Endothelial cell of umbilical vein (primary cell): Measurements from ENCODE around the gene ZCCHC14. TPM values are rescaled to one million over a fixed set of nuclear protein-coding genes. Genes with fewer than 3 reads are reported as not detected.
A peak's percentile ranks its signal among the peaks of the same experiment; 100 is the strongest.
"Not testable (repeated sequence)": the region's sequence is repeated elsewhere in the genome, so short reads cannot be mapped to it uniquely, and the experiment has no call there.

ENCODE experiments used
- BruUV-seq: library from RNA; stranded (reverse); fragments of 400-500 nt; replicated peaks from 2 replicates; lab custom pipeline; 2021; lab: Mats Ljungman, UMichigan
- CTCF ChIA-PET: fragments of 300-600, 350-600 bp; sonication (Branson Sonifier 250); formaldehyde crosslinking; loops from one replicate; lab custom pipeline; 2021; ENCODE audit warnings: antibody characterized with exemption, inconsistent platforms; lab: Charles Lee
- POLR2A ChIA-PET: fragments of 300-600, 350-600 bp; sonication (Branson Sonifier 250); formaldehyde crosslinking; loops from one replicate; lab custom pipeline; 2021; ENCODE audit warnings: antibody characterized with exemption, inconsistent platforms; lab: Charles Lee
- DNase-seq: peaks from one replicate; pipeline ENCODE4 v3.0.0-alpha.2; 2011; ENCODE audit warnings: low read depth, low spot score
- FAIRE-seq: peaks from 2 replicates; lab custom pipeline; 2011; peaks lifted over from hg19 to GRCh38; lab: Jason Lieb, UNC
- H2AFZ ChIP-seq: 2 replicates; pipeline ENCODE4 v1.6.0; 2012; ENCODE audit warnings: low read depth, low read length, control low read depth, inconsistent platforms
- H3K27ac ChIP-seq: 2 replicates; pipeline ENCODE4 v1.5.1; 2011; ENCODE audit warnings: low read depth, mild to moderate bottlenecking, control low read depth, low read length, moderate library complexity; ENCODE audit not compliant: insufficient read depth
- H3K27me3 ChIP-seq, 2 experiments: 2 replicates each; pipeline versions ENCODE4 v1.6.0 to v1.6.1; 2011; ENCODE audit warnings: low read length in 2 of 2, mixed read lengths in 1 of 2; ENCODE audit not compliant: control insufficient read depth in 2 of 2, insufficient read depth in 2 of 2
- H3K36me3 ChIP-seq, 2 experiments: 2 replicates in 1 of 2; 3 replicates in 1 of 2; pipeline ENCODE4 v1.5.1; 2011; ENCODE audit warnings: low read length in 2 of 2, mild to moderate bottlenecking in 1 of 2, moderate library complexity in 1 of 2; ENCODE audit not compliant: control insufficient read depth in 2 of 2, insufficient read depth in 2 of 2; ENCODE audit errors: extremely low read depth in 1 of 2
- H3K4me1 ChIP-seq: 3 replicates; pipeline ENCODE4 v1.5.1; 2011; ENCODE audit warnings: mild to moderate bottlenecking, low read length; ENCODE audit not compliant: control insufficient read depth, insufficient read depth; ENCODE audit errors: extremely low read depth
- H3K4me2 ChIP-seq: 2 replicates; pipeline ENCODE4 v1.6.1; 2011; ENCODE audit warnings: low read length, control low read depth, mixed read lengths; ENCODE audit not compliant: insufficient read depth
- H3K4me3 ChIP-seq, 3 experiments: fragments of 200-600 bp in 1 of 3; sonication (generic), shearing (Covaris generic) in 1 of 3; replicated peaks in 1 of 3; 2 replicates each; pipeline ENCODE4 v1.5.1; 2011 to 2016; ENCODE audit warnings: control low read depth in 3 of 3, low read length in 3 of 3, mild to moderate bottlenecking in 2 of 3, inconsistent platforms in 1 of 3, low read depth in 1 of 3, moderate library complexity in 1 of 3; ENCODE audit not compliant: insufficient read depth in 1 of 3
- H3K79me2 ChIP-seq: 2 replicates; pipeline ENCODE4 v1.6.0; 2012; ENCODE audit warnings: low read length, inconsistent platforms; ENCODE audit not compliant: control insufficient read depth, insufficient read depth
- H3K9ac ChIP-seq: replicated peaks from 2 replicates; pipeline ENCODE3; 2011; ENCODE audit warnings: low read length, control low read depth; ENCODE audit not compliant: insufficient read depth; ENCODE audit errors: extremely low read depth
- H3K9me1 ChIP-seq: replicated peaks from 3 replicates; pipeline ENCODE4 v1.6.0; 2011; ENCODE audit warnings: mild to moderate bottlenecking, low read length; ENCODE audit not compliant: control insufficient read depth, insufficient read depth; ENCODE audit errors: extremely low read depth
- H3K9me3 ChIP-seq: replicated peaks from 2 replicates; pipeline ENCODE4 v1.5.1; 2012; ENCODE audit warnings: low read length, inconsistent platforms; ENCODE audit not compliant: control insufficient read depth, insufficient read depth
- H4K20me1 ChIP-seq: replicated peaks from 2 replicates; pipeline ENCODE3; 2011; ENCODE audit warnings: mild to moderate bottlenecking, low read length; ENCODE audit not compliant: control insufficient read depth, insufficient read depth; ENCODE audit errors: extremely low read depth
- GATA2 ChIP-seq: IDR thresholded peaks from 2 replicates; pipeline ENCODE4 v1.7.0; 2011; ENCODE audit warnings: low read depth, mild to moderate bottlenecking, moderate library complexity, mixed read lengths, low read length; ENCODE audit not compliant: insufficient read length, insufficient read depth
- MYC ChIP-seq: IDR thresholded peaks from one replicate; pipeline ENCODE4 v1.6.1; 2011; ENCODE audit warnings: mild to moderate bottlenecking, low read depth, low read length
- POLR2A ChIP-seq: IDR thresholded peaks from 2 replicates; pipeline ENCODE4 v1.6.1; 2012; ENCODE audit warnings: low read depth, mild to moderate bottlenecking, control low read depth, low read length
- dilution Hi-C: fragments of 300-500 bp; cut with MboI; formaldehyde crosslinking; loops from one replicate; pipeline ENCODE4 v1.15.0; 2019; ENCODE audit warnings: low sequenced_read_pairs; ENCODE audit not compliant: extremely low pct_ligation_motif_present
- intact Hi-C: fragments of 100-400 bp; cut with micrococcal nuclease; formaldehyde crosslinking; loops from one replicate; pipeline ENCODE4 v1.10.0; 2022
- polyA plus RNA-seq, 4 experiments: library from polyadenylated mRNA; depleted of rRNA in 3 of 4; stranded (reverse) in 3 of 4; unstranded in 1 of 4; fragments of >200 nt; gene quantifications; 2 replicates each; pipeline versions ENCODE4 v1.2.1 to v1.2.3, GENCODE V29; 2011 to 2012; ENCODE audit warnings: missing spikeins in 1 of 4
- total RNA-seq: library from RNA; stranded (reverse); gene quantifications from 2 replicates; pipeline ENCODE4 v1.2.3, GENCODE V29; 2021
- TF ChIP-seq, protein P1 (sequence below): IDR thresholded peaks from 2 replicates; pipeline ENCODE4 v1.6.1; 2011; ENCODE audit not compliant: insufficient read depth, insufficient read length

ZCCHC14 gene
- total and polyA plus RNA-seq, 2 donors (not counting 3 experiments of a cell fraction or from before 2014, with no cell fraction given): 9.5 to 30.9 TPM

DNA sequence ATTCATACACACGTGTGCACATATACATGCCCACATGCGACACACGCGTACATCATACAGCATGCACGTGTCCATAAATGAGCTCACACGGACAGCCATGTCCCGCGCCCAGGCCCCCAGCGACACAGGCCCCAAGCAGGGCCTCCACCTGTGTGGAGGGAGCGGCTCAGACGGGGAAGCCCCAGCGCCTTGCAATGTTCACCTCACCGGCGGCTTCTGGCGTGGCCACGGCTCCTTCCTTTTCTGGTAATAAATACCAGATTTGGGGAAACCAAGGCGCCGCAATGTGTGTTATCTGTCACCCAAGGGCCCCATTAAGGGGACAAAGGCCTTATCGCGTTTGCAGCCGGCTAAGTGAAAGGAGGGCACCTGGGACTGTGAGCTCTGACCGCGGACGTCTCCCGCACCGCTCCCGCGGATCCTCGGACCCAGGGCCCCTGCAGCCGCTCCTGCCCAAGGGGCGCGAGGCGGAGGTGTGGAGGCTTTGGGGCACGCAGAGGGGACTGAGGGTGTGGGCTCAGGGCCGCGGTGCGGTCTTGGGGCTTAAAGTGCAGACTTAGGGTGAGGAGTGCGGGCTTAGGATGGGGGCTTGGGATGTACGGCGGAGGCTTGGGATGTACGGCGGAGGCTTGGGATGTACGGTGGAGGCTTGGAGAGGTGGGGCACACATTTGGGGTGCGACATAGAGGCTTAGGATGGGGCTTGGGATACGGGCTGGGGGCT is 1.9 kb downstream of the ZCCHC14 start:
- TF ChIP-seq, protein P1, sequence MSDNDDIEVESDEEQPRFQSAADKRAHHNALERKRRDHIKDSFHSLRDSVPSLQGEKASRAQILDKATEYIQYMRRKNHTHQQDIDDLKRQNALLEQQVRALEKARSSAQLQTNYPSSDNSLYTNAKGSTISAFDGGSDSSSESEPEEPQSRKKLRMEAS: peak; percentile 55
- H3K27me3 ChIP-seq, H2AFZ ChIP-seq, H3K9me1 ChIP-seq, H3K36me3 ChIP-seq, DNase-seq, H3K27ac ChIP-seq, H3K9me3 ChIP-seq, FAIRE-seq, H4K20me1 ChIP-seq, dilution Hi-C loops: not testable (repeated sequence)
- Histone ChIP-seq H3K79me2 (peaks cover 56% of the 10 kb centered on the region), H3K4me2 (peak overlapping the region; percentile 71), H3K4me3 (peak overlapping the region; percentile 46 to 56 (median 46)), H3K4me1 (peaks cover 35% of the 10 kb centered on the region), H3K9ac (peak overlapping the region; percentile 31)
- CTCF ChIA-PET: interaction anchor here (0.7 to 2.9 kb wide), 6 partner anchors 26 to 97 kb away, joined by 3 to 10 read pairs (median 5); no protein-coding TSS in a partner anchor
- POLR2A ChIA-PET: interaction anchor here (1.8 kb wide), 1 partner anchor 26 kb away, joined by 5 read pairs; no protein-coding TSS in a partner anchor
- BruUV-seq: TSS peak; percentile 22
- intact Hi-C loops: loop anchor here (2.0 to 5.0 kb wide), 2 partner anchors 74 to 84 kb away; no protein-coding TSS in a partner anchor

DNA sequence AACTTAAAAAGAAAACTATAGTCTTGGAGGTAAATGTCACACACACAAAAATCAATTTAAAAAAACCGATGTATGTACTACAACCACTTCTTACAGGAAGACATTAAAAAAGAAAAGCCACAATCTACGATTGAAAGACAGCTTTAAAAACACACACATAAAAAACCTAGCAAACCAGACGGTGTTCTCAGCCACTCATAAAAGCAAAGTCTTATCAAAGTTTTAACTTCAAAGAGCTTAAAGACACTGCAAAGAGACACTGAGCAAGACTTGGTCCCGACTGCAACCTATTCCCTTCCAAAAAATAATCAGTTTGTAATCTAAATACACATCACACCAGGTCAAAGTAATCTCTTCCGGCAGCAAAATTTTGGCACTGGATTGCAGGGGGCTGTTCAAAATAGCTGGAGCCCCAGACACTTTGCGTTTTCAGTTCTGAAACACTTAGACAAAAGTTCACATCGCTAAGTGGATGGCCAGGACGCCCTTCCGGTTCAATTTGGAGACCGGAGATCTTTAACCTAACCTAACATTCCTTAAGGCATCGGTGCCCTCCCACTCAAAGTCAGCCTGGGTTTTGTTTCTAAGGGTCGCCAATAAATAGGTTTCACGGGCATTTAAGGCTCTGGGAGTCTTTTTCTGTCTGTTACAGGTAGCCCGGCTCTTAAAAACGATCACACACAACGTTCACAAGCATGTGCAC is 2.6 kb downstream of the ZCCHC14 start:
- intact Hi-C loops (loop anchor here (2.0 to 5.0 kb wide), 2 partner anchors 73 to 83 kb away; no protein-coding TSS in a partner anchor), dilution Hi-C loops (no loop called here)
- Histone ChIP-seq H2AFZ (no peak overlapping the region), H3K9ac (peak overlapping the region; percentile 2), H3K4me3 (peak overlapping the region; percentile 46 to 56 (median 46)), H3K9me3 (no peaks in the 10 kb centered on the region), H3K27ac (no peak overlapping the region), H3K36me3 (no peaks in the 10 kb centered on the region), H3K9me1 (no peaks in the 10 kb centered on the region), H3K79me2 (peaks cover 60% of the 10 kb centered on the region), H4K20me1 (no peaks in the 10 kb centered on the region), H3K4me1 (peaks cover 42% of the 10 kb centered on the region), H3K4me2 (peak overlapping the region; percentile 71), H3K27me3 (no peaks in the 10 kb centered on the region)
- ChIA-PET CTCF (interaction anchor here (1.0 to 2.9 kb wide), 4 partner anchors 26 to 96 kb away, joined by 3 to 9 read pairs (median 4); no protein-coding TSS in a partner anchor), POLR2A (interaction anchor here (1.8 kb wide), 1 partner anchor 25 kb away, joined by 5 read pairs; no protein-coding TSS in a partner anchor)
- FAIRE-seq (peak; percentile 70), DNase-seq (peak; percentile 36)
- no TSS peak for BruUV-seq
- TF ChIP-seq POLR2A: no peak
- no peak for TF ChIP-seq MYC
- TF ChIP-seq GATA2: peak; percentile 45
